Activated effector memory CD4-positive, alpha-beta T cell treated with Interleukin-2 at 50 U/mL for 16 hours (primary cell): ENCODE data around the gene MCOLN2.
"Not testable (repeated sequence)": the region's sequence is repeated elsewhere in the genome, so short reads cannot be mapped to it uniquely, and the experiment has no call there.

Experiments used
- DNase-seq: peaks from one replicate; pipeline ENCODE4 v3.0.0-alpha.2; 2020

The MCOLN2 gene

DNA sequence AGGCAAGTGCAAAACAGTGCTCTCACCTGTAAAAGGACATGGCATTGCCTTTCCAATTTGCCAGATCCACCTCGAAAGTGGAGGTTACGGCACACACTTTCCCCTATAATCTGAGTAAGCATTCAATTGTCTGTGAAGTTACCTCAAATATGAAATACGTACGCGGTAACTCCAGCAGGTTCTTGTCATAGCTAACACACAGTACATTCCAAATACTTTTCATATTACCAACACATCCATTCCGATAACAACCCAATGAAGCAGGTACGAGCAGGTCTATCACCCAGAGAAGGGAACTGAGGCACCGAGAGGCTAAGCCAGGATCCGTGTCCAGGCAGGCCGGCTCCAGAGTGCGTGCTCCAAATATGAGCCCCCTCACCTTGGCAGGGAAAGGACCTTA lies 57.2 kb downstream of the MCOLN2 start:
- DNase-seq: no peak

DNA sequence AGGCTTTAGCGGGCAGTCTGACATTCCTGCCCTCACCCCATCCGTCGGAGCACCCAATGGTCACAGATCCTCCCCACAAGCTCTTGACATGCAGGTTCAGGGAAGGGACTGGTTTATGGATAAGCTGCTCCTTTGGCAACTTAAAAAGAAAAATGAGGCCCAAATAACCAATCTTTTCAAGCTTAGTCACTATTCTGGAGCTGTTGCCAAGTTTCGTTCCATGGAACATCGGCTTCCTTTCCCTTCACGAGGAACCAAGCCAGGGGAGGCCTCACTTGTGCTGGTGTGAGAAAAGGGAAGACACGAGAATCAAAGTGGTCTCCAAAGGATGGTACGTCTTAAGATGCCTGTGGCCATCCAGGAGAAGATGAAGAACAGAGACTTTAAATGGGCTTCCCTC lies 57.8 kb downstream of the MCOLN2 start:
- no peak for DNase-seq

DNA sequence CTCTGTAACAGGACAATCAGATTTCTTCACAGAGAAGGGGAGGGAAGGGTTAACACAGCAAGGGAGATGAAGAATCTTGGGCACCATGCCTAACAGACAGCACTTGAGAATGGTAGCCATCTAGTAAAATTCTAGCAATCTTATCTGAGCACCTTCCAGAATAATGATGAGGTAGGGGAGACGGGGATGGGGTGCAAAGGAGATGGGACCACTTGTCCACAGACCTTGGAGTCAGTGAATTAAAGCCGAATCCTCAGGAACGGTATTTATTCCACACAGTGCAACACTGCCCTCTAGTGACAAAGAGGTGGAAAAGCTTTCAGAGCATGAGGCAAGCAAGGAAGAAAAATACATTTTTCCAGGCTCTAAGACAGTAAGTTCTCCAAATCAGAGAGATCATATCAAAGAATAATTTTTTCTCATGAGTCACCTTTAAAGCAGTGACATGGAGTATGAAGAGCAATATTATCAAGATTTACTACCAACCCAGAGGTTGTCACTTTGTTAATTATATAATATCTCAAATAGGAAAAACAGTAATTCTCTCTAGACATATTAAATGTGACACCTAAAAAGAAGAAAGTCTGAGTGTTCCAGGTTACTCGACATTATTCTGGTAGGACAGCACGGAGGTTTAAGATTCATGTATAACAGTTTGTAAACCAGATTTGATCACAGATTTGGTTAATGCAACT lies 60.6 kb downstream of the MCOLN2 start:
- DNase-seq: no peak

DNA sequence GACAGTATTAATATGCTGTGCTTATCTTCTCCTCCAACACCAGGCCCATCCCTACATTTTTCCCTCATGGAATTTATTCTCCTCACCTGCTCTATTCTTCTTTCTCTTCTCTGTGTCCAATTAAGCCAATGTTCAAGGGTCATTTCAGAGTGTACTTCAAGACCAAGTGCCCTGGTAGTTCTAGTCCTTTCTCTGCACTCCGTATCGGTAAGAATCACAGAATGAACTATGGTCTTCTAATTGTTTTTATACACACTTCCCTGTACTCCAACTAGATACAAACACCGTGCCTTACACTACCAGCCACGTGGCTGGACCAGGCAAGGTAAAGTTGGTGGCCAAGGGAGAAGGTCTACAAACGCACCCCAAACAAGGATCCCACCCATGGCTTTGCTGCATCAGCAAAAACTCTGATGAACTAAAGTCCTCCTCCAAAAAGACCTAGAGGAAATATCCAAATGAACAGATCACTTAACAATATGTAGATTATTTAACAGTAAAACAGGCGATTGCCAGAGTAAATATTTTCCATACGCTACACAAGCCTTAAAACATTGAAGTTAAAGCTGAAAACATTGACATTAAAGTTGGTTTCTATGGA lies 63.8 kb downstream of the MCOLN2 start:
- no peak for DNase-seq

DNA sequence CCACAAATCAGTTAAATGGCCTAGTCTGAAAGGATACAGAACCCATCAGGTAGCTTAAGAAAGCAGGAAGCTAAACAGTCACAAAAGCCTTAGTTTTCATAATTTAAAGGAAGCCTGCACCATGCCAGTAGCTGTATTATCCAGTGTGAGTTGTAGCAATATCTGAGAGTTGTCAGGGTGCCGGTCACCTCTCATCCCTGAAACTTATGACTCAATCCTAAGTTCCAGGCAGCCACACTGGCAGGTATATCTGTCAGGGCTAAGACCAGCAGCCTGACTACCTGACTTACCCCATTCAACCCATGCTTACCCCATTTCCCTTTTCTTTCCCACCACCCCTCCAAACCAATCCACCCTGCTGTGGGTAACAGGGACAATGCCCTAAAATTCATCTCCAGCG lies 66.1 kb downstream of the MCOLN2 start:
- no peak for DNase-seq

DNA sequence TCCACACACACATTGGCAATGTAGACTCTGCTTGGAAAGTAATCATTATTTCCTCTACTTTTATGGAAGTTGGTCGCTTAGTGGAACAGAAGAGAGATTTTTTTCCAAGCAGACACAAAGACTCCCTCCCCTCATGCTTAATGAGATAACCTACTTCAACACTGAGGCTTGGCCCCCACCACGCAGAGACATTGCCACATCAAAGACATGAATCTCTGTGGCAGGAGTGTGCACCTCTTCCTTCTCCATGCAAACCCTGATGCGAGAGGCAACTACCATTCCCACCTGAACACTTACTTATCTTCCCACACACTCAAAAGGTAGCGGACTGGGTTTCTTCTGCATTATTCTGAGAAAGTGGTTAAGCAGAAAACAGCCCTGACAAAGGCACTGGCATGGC lies 66.6 kb downstream of the MCOLN2 start:
- no peak for DNase-seq

DNA sequence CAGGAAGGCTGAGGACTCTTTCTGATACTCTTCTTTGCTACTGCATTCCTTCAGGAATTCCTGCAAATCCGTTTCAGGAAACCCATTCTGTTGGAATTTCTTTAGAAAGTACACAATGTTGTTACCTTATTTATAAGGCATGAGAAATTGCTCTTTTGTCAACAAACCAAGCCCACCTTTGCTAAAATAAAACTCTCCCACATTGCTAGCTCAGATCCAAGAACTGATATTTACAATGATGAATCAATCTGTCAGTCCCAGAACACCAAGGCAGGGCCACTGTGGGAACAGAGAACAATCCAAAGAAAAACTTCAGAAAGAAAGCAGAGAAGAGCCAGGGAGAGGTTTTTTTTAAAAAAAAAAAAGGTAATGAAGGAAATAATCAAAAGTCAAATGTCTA lies 67.3 kb downstream of the MCOLN2 start:
- no peak for DNase-seq

DNA sequence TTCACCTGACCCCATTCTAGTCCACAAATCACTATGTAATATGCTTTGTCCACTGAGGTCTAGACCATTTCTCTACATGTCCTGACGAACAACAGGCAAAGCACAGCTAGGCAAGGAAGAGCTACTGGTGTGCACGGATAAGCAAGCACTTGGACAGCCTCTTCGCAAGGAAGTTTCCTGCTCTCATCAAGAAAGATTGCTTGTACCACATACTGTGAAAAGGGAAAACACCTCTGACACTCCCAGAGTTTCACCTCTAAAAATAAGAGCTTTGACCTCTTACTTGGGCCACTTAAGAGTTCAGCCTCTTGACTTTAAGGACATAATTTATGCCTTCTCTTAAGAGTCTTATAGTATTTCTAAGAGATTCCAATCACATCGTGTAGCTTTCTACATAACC lies 67.9 kb downstream of the MCOLN2 start:
- no peak for DNase-seq

DNA sequence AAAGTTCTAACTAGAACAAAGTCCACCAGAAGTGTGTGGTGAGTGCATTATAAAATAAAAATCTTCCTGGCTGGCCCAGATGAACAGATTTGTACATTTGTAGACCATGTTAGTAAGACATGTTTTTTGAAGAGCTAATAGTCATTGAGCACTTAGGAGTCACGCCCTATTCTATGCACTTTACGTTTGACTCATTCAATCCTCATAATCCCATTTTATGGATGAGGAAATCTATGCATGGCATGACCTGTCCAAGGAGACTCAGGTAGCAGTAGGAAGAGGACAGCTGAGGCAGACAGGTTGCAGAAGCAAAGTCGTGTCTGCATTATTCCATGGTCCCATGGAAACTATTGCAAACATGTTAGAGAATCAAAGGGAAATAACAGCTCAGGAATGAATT lies 73.6 kb downstream of the MCOLN2 start:
- no peak for DNase-seq

DNA sequence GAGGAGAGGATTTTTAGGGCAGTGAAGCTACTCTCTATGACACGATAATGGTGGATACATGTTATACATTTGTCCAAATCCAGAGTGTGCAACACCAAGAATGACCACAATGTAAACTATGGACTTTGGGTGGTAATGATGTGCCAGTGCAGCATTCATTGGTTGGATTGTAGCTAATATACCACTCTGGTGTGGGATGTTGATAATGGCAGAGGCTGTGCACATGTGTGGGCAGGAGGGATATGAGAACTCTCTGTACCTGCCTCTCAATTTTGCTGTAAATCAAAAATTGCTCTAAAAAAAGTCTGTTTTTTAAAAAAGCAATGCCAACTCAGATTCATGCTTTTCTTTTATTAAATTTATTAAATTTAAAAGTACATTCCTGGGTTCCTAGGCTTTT lies 76.8 kb downstream of the MCOLN2 start:
- DNase-seq: no peak

DNA sequence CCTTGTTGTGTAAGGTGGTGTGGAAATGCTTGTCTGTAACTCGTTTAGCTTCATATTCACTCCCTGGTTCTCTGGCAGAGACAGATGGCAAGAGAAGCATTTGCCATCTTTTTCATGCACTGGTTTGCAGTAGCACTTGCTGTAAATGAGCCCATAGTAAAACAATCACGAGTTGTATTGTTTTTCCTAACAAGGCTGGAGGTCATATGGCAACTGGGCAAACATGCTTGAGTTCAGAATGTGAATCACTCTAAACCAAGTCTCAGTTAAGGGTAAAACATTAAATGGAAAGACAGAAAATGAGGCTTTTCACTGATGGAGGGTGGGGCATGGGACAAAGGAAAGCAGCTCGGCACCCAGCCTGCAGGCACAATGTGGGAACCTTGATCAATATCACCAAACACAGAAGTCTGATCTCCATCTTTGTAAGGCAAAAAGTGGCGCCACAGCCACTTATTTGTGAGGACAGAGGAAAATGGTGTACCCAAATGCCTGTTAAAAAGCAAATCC lies 77.4 kb downstream of the MCOLN2 start:
- DNase-seq: no peak

DNA sequence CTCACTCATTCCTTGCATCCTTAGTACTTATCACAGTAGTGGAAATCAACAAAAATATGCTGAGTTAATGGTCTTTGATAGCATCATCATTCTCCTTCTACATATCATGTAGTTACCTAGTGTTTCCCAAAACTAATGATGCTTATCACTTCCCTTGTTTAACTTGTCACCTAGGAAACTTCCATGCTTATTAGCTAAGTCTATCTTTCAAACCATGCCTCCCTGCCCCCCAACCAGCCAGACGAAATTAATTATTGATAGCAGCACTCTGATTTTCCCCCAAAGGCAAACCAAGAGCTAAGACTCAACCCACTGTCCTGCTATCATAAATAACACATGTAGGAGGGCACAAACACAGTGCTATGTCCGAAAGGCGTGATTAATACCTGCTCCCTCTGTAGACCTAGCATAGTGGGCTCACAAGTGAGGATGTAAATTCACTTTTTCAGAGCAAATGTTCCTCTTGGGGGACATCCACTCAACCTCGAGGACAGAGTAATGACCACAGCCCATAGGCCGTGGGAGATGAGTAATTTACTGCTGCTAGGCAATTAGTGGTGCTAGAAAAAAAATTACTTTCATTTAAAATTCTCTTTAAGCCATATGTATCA lies 78.1 kb downstream of the MCOLN2 start:
- no peak for DNase-seq

DNA sequence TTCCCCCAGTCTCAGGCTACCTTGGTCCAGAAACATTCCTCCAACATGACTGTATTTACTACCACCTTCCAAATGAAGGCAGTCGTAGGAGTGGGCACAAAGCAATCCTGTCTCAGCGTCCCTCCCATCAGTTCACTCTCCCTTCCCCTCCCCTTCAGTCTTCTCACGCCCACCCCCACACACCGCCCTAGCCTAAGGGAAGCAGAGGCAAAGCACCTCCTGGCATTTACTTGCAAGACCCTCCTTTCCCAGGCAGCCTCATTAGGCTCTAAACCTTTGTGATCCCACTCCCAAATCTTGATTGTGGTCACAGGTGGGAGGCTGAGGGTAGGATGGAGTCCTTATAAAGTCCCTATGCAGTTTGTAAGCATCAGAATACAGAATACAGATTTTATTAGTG lies 80.0 kb downstream of the MCOLN2 start:
- no peak for DNase-seq

DNA sequence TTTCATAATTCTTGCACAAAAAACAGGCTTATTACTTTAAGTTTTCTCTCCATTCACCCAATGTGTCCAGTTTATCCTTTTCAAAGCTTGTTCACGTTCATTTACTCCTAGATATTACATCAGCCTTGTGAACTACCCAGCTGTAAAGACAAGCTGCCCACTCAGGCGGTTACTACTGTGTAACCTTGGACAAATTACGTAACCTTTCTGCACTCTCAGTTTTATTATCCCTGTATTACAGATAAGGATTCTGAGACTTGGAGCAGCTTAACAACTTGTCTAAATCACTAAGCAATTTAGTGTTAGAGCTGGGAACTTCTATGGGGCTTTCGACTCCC lies 83.4 kb downstream of the MCOLN2 start:
- DNase-seq: no peak

DNA sequence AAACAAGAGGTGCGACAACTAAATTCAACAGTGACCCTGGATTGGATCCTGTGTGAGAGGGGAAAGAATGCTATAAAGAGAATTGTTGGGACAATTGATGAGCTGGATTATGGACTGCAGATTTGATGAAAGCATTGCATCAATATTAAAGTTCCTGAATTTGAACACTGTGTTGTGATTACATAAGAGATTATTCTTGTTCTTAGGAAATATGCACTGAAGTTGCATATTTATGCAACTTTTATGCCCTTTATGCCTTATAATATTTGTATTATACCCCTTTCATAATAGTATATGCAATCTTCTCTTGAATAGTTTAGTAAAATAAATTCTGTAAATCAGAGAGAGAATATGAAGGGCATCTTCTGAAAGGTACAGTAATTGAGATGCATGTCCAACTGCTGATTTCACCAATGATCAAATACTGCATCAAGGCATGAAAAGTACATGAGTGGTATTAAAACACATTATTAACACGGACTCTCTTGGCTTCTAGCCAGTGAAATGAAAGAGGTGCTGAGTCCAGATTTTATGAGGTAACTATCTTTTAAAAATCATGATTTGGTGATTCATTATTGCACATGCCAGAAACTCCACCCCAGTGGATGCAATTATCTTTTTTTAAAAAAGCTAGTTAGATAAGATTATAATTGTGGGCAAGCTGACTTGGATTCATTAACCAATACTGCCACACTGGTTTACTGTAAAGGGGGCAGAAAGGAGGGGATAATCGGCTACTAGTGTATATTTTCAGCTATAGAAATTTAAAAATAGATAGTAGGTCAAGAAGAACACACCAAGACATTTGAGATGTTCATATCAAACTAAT lies 84.0 kb downstream of the MCOLN2 start:
- no peak for DNase-seq

DNA sequence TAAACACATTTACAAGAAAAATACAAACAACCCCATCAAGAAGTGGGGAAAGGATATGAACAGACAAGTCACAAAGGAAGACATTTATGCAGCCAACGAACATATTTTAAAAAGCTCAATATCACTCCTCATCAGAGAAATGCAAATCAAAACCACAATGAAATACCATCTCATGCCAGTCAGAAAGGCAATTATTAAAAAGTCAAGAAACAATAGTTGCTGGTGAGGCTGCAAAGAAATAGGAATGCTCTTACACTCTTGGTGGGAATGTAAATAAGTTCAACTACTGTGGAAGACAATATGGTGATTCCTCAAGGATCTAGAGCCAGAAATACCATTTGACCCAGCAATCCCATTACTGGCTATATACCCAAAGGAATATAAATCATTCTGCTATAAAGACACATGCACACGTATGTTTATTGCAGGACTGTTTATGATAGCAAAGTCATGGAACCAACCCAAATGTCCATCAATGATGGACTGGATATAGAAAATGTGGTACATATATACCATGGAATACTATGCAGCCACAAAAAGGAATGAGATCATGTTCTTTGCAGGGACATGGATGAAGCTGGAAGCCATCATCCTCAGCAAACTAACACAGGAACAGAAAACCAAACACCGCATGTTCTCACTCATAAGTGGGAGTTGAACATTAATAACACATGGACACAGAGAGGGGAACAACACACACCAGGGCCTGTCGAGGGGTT lies 88.0 kb downstream of the MCOLN2 start:
- not testable (repeated sequence) for DNase-seq

DNA sequence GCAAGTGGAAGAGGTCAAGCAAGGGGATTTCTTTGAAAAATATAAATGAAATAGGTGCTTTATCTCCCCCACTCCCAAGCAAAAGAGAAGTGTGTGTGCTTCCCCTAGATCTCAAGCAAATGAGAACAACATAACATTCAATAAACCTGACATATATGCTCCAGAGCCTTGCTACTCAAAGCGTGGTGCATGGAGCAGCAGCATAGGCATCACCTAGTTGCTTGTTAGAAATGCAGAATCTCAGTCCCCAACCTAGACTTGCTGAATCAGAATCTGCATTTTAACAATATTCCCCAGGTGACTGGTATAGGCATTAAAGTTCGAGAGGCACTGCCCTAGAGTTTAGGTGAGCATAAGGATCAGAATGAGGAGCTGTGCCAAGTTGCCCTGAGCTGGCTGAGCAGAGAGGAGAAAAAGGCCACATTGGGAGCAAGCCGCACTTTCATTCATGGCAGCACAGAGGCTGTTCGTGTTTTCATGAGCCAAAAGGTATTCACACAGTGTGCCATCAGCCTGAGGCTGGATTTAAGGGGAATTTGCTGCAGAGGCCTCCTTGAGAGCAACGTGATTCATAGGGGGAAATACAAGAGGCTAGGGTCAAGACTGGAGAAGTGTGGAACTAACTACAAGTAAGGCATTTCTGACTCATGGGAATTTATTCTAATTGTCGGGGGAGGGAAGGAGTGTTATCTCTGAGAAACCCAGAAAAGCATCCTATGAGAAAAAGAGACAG lies 89.7 kb downstream of the MCOLN2 start:
- DNase-seq: no peak

DNA sequence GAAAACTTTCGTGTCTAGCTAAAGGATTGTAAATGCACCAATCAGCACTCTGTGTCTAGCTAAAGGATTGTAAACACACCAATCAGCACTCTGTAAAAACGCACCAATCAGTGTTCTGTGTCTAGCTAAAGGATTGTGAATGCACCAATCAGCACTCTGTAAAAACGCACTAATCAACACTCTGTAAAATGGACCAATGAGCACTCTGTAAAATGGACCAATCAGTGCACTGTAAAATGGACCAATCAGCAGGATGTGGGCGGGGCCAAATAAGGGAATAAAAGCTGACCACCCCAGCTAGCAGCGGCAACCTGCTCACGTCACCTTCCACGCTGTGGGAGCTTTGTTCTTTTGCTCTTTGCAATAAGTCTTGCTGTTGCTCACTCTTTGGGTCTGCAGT lies 94.2 kb downstream of the MCOLN2 start:
- DNase-seq: not testable (repeated sequence)

DNA sequence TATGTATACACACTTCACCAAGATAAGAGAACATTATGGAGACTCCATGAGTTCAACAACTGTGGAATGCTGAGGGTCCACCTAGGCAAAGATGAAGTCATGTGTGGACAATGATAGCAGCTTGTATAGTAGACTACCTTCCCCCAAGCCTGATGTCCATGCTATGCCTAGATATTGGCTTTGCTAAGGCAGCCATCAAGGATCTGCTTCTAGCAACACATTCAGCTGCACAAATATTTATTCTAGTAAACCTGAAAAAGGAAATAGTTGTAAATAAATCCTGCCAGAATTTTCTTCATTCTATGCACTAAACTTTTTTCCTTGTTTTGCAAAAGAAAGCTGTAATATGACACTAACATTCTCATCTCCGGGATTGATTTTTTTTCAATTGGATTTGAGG lies 96.9 kb downstream of the MCOLN2 start:
- DNase-seq: no peak

DNA sequence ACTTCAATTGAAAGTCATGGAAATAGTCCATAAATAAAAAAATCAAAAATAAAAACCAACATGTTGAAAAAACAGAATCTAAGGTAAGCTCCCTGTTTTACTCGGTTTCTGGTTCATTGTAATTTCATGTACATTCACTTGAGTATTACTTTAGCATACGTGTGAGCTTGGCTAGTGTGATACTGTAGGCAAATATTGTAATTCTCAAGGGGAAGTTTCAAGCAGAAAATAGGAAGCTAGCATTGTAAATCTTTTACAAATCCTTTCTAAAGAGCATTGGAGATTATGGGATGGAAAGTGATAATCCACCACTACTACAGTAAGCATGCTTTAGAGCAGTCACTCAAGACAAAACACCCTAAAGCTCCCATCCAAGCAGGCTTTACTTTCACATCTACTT lies 100.6 kb downstream of the MCOLN2 start:
- DNase-seq: no peak

DNA sequence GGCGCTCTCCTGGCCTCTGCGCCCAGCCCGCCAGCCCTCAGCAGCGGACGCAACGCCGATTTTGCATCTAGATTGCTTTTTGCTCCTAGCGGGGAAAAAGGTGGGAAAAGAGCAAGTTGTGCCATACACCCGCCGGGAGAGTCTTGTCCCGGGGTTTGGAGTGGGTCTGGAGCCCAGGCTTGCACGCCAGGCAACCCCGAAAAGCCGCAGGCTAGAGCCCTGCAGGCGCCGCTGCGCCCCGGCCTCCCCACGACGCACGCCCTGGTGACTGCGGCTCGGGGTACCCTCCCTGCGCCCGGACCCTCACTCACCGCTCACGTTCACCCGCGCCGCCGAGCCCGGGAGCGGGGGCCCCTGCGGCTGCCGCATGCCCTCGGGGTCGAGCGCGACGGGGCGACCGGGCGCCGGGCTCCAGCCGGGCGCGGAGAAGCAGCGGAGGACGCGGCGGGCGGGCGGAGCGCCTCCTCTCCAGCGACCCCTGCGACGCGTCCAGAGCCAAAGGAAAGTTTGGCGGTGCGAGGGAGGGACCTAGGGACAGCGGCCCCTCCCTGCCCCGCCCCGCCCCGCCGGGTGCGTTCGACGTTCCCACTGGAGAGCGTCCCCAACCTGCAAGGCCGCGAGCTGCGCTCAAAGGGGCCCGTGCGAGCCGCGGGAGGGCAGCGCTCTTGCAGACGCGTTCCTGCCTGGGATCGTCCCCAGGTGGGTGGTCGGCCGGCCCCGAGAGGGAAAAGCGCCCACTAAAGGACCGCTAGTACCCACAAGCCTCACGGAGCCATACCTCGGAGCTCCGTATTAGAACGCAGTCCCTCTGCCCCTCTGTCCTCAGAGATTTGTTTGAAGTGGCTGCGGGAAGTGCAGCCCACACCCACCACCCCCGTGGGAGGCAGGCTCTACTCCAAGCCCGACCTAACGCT lies 104.0 kb downstream of the MCOLN2 start, which contains the start of gene LPAR3:
TSS of gene LPAR3 (minus strand) at position 502 of the 914 bp plus-strand sequence. CDS start 27,086 bp downstream, outside the sequence.
- peak; percentile 2 for DNase-seq
